Effector memory CD4-positive, alpha-beta T cell (primary cell): ENCODE measurements around the gene IL18R1.

ENCODE experiments used
- DNase-seq, 3 donors: peaks; one replicate each; pipeline ENCODE4 v3.0.0-alpha.2; 2020
- H3K27ac ChIP-seq: 2 replicates; pipeline ENCODE4 v1.7.0; 2013; ENCODE audit warnings: mild to moderate bottlenecking, low read length, moderate library complexity; ENCODE audit not compliant: insufficient read depth, poor library complexity, severe bottlenecking
- H3K27me3 ChIP-seq: replicated peaks from 2 replicates; pipeline ENCODE4 v1.7.0; 2013; ENCODE audit warnings: mild to moderate bottlenecking, low read length; ENCODE audit not compliant: insufficient read depth, control insufficient read depth, poor library complexity, severe bottlenecking
- H3K36me3 ChIP-seq: 2 replicates; pipeline ENCODE4 v1.7.0; 2013; ENCODE audit warnings: mild to moderate bottlenecking, low read length, moderate library complexity; ENCODE audit not compliant: control insufficient read depth, insufficient read depth
- H3K4me1 ChIP-seq: 2 replicates; pipeline ENCODE4 v1.7.0; 2013; ENCODE audit warnings: low read length, mild to moderate bottlenecking; ENCODE audit not compliant: control insufficient read depth, insufficient read depth, poor library complexity, severe bottlenecking
- H3K4me3 ChIP-seq: 2 replicates; pipeline ENCODE4 v1.7.0; 2013; ENCODE audit warnings: low read length, low read depth, mild to moderate bottlenecking; ENCODE audit not compliant: insufficient read depth, poor library complexity, severe bottlenecking
- H3K9me3 ChIP-seq: 2 replicates; pipeline ENCODE4 v1.7.0; 2013; ENCODE audit warnings: mild to moderate bottlenecking, low read length, moderate library complexity; ENCODE audit not compliant: control insufficient read depth

Gene IL18R1

DNA sequence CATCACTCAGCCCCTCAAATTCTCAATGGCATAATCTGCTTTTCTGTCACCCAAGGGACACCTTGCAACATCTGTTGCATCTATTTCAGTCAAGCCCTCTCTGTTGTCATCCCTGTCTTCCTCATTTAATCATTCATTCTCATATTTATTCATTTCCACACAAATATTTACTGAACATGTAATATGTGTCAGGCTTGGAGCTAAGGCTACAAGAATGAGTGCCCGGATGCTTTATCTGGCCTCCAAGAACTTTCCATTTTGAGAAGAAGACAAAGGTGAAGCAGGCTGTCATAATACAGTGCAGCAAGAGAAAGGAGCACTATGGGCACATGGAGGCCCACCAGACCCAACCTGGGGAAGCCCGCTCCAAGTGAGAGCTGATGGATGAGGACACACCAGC is 83.0 kb downstream of the IL18R1 start:
- H3K36me3 ChIP-seq: no peaks in the 10 kb centered on the region
- H3K27me3 ChIP-seq: no peaks in the 10 kb centered on the region
- no peak overlapping the region for H3K27ac ChIP-seq
- H3K9me3 ChIP-seq: no peaks in the 10 kb centered on the region
- H3K4me3 ChIP-seq: no peak overlapping the region
- H3K4me1 ChIP-seq: peaks cover 4% of the 10 kb centered on the region
- DNase-seq: no peak

DNA sequence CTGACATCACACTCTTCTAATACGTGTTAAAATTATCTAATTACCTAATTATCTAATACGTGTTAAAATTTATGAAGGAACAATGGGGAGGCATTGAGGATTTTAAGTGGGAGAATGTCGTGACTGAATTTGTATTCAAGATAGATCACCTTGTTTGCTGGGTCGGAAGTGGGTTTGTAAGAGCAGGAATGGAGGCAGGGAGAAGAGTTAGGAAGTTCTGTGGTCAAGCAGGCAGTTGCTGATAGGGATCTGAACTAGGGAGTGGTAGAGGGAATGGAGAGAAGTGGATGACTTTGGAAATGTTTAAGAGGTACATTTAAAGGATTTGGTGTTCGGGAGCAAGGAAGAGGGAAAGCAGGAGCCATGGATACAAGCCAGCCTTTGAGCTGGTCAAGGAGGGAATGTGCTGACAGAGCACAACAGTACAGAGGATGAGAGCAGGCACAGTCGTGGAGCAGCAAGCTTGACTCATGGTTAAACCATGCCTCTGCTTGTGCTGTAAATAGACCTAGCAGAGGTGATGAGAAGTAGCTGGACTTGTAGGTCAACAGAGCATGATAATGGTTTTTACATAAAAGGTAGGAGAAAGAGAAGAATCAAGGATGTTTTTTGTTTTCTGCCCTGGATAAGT is 83.6 kb downstream of the IL18R1 start:
- Histone ChIP-seq H3K27me3 (no peaks in the 10 kb centered on the region), H3K27ac (no peak overlapping the region), H3K9me3 (no peaks in the 10 kb centered on the region), H3K4me3 (no peak overlapping the region), H3K36me3 (no peaks in the 10 kb centered on the region), H3K4me1 (peaks cover 4% of the 10 kb centered on the region)
- DNase-seq: no peak

GRCh38 chr2:102442967-102443828 is 87.6 kb downstream of the IL18R1 start:
- H3K27ac ChIP-seq: no peak overlapping the region
- H3K9me3 ChIP-seq: no peaks in the 10 kb centered on the region
- H3K4me1 ChIP-seq: peaks cover 4% of the 10 kb centered on the region
- no peaks in the 10 kb centered on the region for H3K36me3 ChIP-seq
- no peaks in the 10 kb centered on the region for H3K27me3 ChIP-seq
- DNase-seq: peak; percentile 3 to 28 (median 8)
- H3K4me3 ChIP-seq: no peak overlapping the region

DNA sequence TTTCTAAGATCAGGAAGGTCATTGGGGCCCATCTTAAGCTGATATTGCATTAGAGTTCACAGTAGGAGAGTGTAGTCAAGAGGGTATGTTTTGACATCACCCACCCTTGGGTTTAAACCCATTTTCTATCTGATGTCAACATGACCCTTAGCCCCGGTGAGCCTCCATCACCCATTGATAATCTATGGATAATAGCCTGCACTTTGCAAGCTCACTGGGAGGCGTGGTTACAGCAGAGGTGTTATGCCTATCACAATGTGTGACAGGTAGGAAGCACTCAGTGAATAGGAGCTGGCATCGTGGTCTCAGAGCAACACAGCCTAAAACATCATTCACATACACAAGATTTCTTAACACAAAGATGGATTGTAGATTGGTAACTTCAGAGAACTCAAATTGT is 88.6 kb downstream of the IL18R1 start:
- Histone ChIP-seq H3K27ac (no peak overlapping the region), H3K4me1 (peaks cover 4% of the 10 kb centered on the region), H3K9me3 (no peaks in the 10 kb centered on the region), H3K27me3 (no peaks in the 10 kb centered on the region), H3K4me3 (no peak overlapping the region), H3K36me3 (no peaks in the 10 kb centered on the region)
- no peak for DNase-seq

- H3K4me3 ChIP-seq: no peak overlapping the region
- no peak for DNase-seq
- no peak overlapping the region for H3K27ac ChIP-seq
- H3K36me3 ChIP-seq: no peaks in the 10 kb centered on the region
- no peaks in the 10 kb centered on the region for H3K27me3 ChIP-seq
- H3K4me1 ChIP-seq: peaks cover 4% of the 10 kb centered on the region
- H3K9me3 ChIP-seq: no peaks in the 10 kb centered on the region
Observed at GRCh38 chr2:102446936-102447335, 91.3 kb downstream of the IL18R1 start.
